ENCODE measurements around the gene FOCAD. TPM values are rescaled to one million over a fixed set of nuclear protein-coding genes. Genes with fewer than 3 reads are reported as not detected.

FOCAD gene, protein sequence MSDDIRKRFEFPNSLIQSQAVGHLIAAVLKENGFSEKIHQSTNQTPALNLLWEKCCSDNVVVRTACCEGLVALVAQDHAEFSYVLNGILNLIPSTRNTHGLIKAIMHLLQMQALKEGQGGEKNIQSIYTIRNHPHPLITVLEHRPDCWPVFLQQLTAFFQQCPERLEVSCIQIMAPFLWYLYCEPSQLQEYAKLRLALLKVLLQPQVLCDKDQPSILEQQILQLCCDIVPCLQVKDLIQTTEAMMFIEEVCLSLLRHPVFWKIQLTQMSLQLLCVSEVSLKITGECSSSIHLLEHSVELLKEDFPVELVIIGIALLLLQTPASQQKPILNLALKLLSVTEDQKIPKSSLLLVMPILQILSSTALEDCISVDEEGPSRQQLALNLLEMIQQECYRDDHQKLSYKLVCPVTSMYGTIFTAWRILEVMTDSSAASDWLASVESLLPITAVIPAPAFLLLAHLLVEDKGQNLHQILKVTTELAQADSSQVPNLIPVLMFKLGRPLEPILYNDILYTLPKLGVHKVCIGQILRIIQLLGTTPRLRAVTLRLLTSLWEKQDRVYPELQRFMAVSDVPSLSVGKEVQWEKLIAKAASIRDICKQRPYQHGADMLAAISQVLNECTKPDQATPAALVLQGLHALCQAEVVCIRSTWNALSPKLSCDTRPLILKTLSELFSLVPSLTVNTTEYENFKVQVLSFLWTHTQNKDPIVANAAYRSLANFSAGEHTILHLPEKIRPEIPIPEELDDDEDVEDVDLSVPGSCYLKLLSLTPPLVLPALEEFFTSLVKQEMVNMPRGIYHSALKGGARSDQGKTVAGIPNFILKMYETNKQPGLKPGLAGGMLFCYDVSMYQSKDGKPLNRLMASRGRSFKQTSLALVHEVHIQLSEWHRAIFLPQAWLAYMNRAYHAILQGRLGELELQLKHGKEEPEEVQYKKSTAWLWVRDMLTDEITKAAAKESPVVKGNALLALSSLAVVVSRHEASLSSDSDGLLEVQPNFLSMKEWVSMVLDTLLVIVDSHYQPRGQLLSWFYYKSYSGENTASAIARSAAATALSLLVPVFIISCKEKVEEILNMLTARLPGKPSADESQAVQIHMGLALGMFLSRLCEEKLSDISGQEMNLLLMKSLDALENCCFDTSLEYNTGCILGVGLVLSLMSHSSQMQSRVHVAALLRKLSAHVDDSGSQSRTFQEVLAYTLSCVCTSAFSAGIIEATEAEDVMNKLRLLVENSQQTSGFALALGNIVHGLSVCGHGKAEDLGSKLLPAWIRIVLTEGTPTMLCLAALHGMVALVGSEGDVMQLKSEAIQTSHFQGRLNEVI (N-terminal part only)
- 12.7 TPM for polyA plus RNA-seq (2013, experiment 1 of 2)
- 13.1 TPM for polyA plus RNA-seq (2013, experiment 2 of 2)

- peak; percentile 98 for DNase-seq
- H3K4me2 ChIP-seq (ENCODE audit: low read length) = peak within 1 kb of the TSS; percentile 85
- peak within 1 kb of the TSS; percentile 93 for H3K9ac ChIP-seq (ENCODE audit: low read length)
- no peak within 1 kb of the TSS for H2BK120ac ChIP-seq (ENCODE audit: low read depth, low read length)
- no peaks in the 10 kb centered on the region for H3K27me3 ChIP-seq (ENCODE audit: insufficient read depth, low read length, poor library complexity)
- no peak within 1 kb of the TSS for H2BK15ac ChIP-seq (replicated peaks; ENCODE audit: low read depth)
- H3K4me3 ChIP-seq (ENCODE audit: low read length) = peak within 1 kb of the TSS; percentile 77
- H3K79me2 ChIP-seq (ENCODE audit: control insufficient read depth, insufficient read depth, low read length) = peaks cover 12% of the 10 kb centered on the region
- H4K8ac ChIP-seq (ENCODE audit: low read depth, low read length) = no peak within 1 kb of the TSS
- WGBS (ENCODE audit: extremely low coverage, insufficient coverage, low lambda C conversion rate) = no CpG with 5 or more reads among the region's 78 CpGs
- H3K4me1 ChIP-seq (ENCODE audit: control insufficient read depth, low read depth, low read length) = peaks cover 4% of the 10 kb centered on the region
- no peak within 1 kb of the TSS for H4K5ac ChIP-seq (ENCODE audit: low read length)
- peak within 1 kb of the TSS; percentile 30 for H3K23ac ChIP-seq (ENCODE audit: low read length)
- H3K79me1 ChIP-seq (ENCODE audit: low read length) = peaks cover 11% of the 10 kb centered on the region
- no peaks in the 10 kb centered on the region for H3K36me3 ChIP-seq (ENCODE audit: control insufficient read depth, insufficient read depth, low read length)
- peak within 1 kb of the TSS; percentile 87 for H2AK5ac ChIP-seq (ENCODE audit: low read length)
- H2BK5ac ChIP-seq (ENCODE audit: low read length) = peak within 1 kb of the TSS; percentile 83
- peak within 1 kb of the TSS; percentile 63 for H3K4ac ChIP-seq (ENCODE audit: low read depth, low read length)
- H3K18ac ChIP-seq (ENCODE audit: low read length) = peak within 1 kb of the TSS; percentile 85
- peak within 1 kb of the TSS; percentile 96 for H3K56ac ChIP-seq (ENCODE audit: low read length)
- peak within 1 kb of the TSS; percentile 82 for H3K27ac ChIP-seq (ENCODE audit: low read depth, low read length)
Observed at GRCh38 chr9:20684035-20684874, at the start of gene FOCAD. Gene FOCAD (plus strand): TSS chr9:20684259. CDS start chr9:20715354, 31,095 bp downstream.

DNA sequence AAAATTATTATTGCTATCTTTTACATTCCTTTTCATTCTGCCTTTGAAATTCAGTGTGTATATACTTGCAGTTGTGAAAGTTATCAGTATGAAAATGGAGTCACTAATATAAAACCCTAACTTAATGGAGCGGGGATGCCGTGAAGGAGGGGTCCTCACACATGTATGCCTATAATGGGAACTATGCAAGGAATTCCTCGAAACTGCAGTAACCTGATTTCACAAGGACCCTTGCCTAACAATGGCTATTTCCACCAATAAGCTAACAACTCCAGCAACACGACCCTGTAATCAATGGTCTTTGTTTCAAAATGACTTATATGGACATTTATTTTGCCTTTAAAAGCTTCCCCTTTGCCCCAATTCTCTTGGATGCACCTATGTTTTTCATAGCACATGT lies 49.2 kb upstream of the FOCAD start:
- Histone ChIP-seq H3K27ac (ENCODE audit: low read depth, low read length) (no peak overlapping the region), H2BK15ac (replicated peaks; ENCODE audit: low read depth) (no peak overlapping the region), H3K18ac (ENCODE audit: low read length) (no peak overlapping the region), H3K4me2 (ENCODE audit: low read length) (no peak overlapping the region), H4K8ac (ENCODE audit: low read depth, low read length) (no peak overlapping the region), H3K4me3 (ENCODE audit: low read length) (no peak overlapping the region), H4K5ac (ENCODE audit: low read length) (no peak overlapping the region), H3K9ac (ENCODE audit: low read length) (no peak overlapping the region), H3K4me1 (ENCODE audit: control insufficient read depth, low read depth, low read length) (no peaks in the 10 kb centered on the region), H3K56ac (ENCODE audit: low read length) (no peak overlapping the region), H2AK5ac (ENCODE audit: low read length) (no peak overlapping the region), H3K79me2 (ENCODE audit: control insufficient read depth, insufficient read depth, low read length) (no peaks in the 10 kb centered on the region), H3K4ac (ENCODE audit: low read depth, low read length) (no peak overlapping the region), H3K36me3 (ENCODE audit: control insufficient read depth, insufficient read depth, low read length) (no peaks in the 10 kb centered on the region), H3K27me3 (ENCODE audit: insufficient read depth, low read length, poor library complexity) (no peaks in the 10 kb centered on the region), H3K79me1 (ENCODE audit: low read length) (no peaks in the 10 kb centered on the region), H2BK120ac (ENCODE audit: low read depth, low read length) (no peak overlapping the region), H3K23ac (ENCODE audit: low read length) (no peak overlapping the region), H2BK5ac (ENCODE audit: low read length) (no peak overlapping the region)
- peak; percentile 72 for DNase-seq
- no CpG with 5 or more reads among the region's 4 CpGs for WGBS (ENCODE audit: extremely low coverage, insufficient coverage, low lambda C conversion rate)

DNA sequence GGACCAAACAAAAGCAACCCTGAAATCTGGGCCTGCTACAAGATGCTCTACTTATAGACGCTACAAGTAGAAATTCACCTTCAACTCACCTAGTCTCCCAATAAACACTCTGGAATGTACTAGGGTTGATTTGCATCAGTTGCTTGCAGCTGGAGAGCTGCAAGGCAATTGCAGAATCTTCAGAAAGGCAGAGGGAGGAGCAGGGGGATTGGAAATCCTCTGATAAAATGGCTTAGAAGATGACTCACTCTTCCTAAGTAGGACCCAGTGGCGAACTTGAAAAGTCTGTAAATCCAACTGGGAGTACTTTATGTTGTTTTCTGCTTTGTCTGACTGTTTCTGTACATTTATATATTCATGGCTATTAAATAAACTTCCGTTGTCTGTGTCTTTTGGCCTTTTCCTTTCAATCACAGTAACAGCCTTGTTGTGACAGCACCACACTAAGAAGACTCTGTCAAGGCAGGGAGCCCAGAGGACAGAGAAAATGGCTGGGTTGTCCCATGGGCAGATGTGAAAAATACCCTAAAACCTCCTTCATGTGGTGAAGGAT lies 47.1 kb upstream of the FOCAD start:
- no peaks in the 10 kb centered on the region for H3K79me2 ChIP-seq (ENCODE audit: control insufficient read depth, insufficient read depth, low read length)
- H3K18ac ChIP-seq (ENCODE audit: low read length) = no peak overlapping the region
- no CpG with 5 or more reads among the region's 3 CpGs for WGBS (ENCODE audit: extremely low coverage, insufficient coverage, low lambda C conversion rate)
- H3K79me1 ChIP-seq (ENCODE audit: low read length) = no peaks in the 10 kb centered on the region
- no peak overlapping the region for H3K23ac ChIP-seq (ENCODE audit: low read length)
- no peak overlapping the region for H3K9ac ChIP-seq (ENCODE audit: low read length)
- no peak overlapping the region for H4K5ac ChIP-seq (ENCODE audit: low read length)
- H2BK15ac ChIP-seq (replicated peaks; ENCODE audit: low read depth) = no peak overlapping the region
- no peak overlapping the region for H3K4ac ChIP-seq (ENCODE audit: low read depth, low read length)
- H3K56ac ChIP-seq (ENCODE audit: low read length) = no peak overlapping the region
- H3K36me3 ChIP-seq (ENCODE audit: control insufficient read depth, insufficient read depth, low read length) = no peaks in the 10 kb centered on the region
- H2BK120ac ChIP-seq (ENCODE audit: low read depth, low read length) = no peak overlapping the region
- H3K4me3 ChIP-seq (ENCODE audit: low read length) = no peak overlapping the region
- no peak overlapping the region for H3K27ac ChIP-seq (ENCODE audit: low read depth, low read length)
- H2BK5ac ChIP-seq (ENCODE audit: low read length) = no peak overlapping the region
- no peaks in the 10 kb centered on the region for H3K4me1 ChIP-seq (ENCODE audit: control insufficient read depth, low read depth, low read length)
- no peaks in the 10 kb centered on the region for H3K27me3 ChIP-seq (ENCODE audit: insufficient read depth, low read length, poor library complexity)
- H4K8ac ChIP-seq (ENCODE audit: low read depth, low read length) = no peak overlapping the region
- peak; percentile 85 for DNase-seq
- no peak overlapping the region for H2AK5ac ChIP-seq (ENCODE audit: low read length)
- H3K4me2 ChIP-seq (ENCODE audit: low read length) = no peak overlapping the region

DNA sequence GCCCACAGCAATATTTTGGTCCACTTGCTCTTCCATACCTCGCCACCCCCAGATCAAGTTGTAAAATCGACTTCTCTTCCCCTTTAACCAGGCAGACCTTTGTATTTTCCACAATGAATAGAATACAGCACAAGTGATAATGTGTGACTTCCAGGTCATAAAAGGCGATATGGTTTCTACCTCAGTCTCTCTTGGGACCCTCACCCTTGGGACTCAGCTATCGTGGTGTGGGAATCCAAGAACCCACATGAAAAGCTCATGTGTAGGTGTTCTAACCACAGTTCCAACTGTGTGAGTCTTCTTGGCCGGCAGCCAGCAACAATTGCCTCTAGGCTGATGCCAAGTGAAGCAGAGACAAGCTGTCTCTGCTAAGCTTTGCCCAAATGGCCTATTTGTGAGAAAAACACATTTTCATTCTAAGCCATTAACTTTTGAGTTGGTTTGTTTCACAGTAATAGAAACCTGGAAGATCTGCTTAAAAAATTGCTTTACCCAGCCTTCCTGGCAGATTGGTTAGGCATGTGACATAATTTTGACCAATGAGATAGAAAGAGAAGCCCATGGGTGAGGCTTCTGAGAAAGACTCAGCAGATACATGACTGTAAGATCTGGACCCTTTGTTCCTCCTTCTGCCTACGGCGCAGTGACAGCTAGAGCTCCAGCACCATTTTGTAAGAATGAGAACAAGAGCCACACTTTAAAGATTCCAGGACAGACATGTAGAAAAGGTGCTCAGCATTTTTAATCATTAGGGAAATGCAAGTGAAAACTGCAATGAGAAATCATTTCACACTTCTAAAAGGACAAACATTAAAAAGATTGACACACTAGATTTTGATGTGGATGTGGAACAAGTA lies 43.5 kb upstream of the FOCAD start:
- no peak overlapping the region for H4K5ac ChIP-seq (ENCODE audit: low read length)
- H2BK15ac ChIP-seq (replicated peaks; ENCODE audit: low read depth) = no peak overlapping the region

More for the DNA sequence above, 43.5 kb upstream of the FOCAD start:
- no CpG with 5 or more reads among the region's 7 CpGs for WGBS (ENCODE audit: extremely low coverage, insufficient coverage, low lambda C conversion rate)
- Histone ChIP-seq H3K4me2 (ENCODE audit: low read length) (no peak overlapping the region), H3K27me3 (ENCODE audit: insufficient read depth, low read length, poor library complexity) (no peaks in the 10 kb centered on the region), H3K27ac (ENCODE audit: low read depth, low read length) (no peak overlapping the region), H3K18ac (ENCODE audit: low read length) (no peak overlapping the region), H3K4me1 (ENCODE audit: control insufficient read depth, low read depth, low read length) (no peaks in the 10 kb centered on the region), H2BK5ac (ENCODE audit: low read length) (no peak overlapping the region), H3K4me3 (ENCODE audit: low read length) (no peak overlapping the region), H3K36me3 (ENCODE audit: control insufficient read depth, insufficient read depth, low read length) (no peaks in the 10 kb centered on the region), H3K79me1 (ENCODE audit: low read length) (no peaks in the 10 kb centered on the region), H3K9ac (ENCODE audit: low read length) (no peak overlapping the region), H3K56ac (ENCODE audit: low read length) (no peak overlapping the region), H3K4ac (ENCODE audit: low read depth, low read length) (no peak overlapping the region), H2BK120ac (ENCODE audit: low read depth, low read length) (no peak overlapping the region), H3K79me2 (ENCODE audit: control insufficient read depth, insufficient read depth, low read length) (no peaks in the 10 kb centered on the region), H4K8ac (ENCODE audit: low read depth, low read length) (no peak overlapping the region), H2AK5ac (ENCODE audit: low read length) (no peak overlapping the region), H3K23ac (ENCODE audit: low read length) (no peak overlapping the region)
- no peak for DNase-seq
